OCI-M2 (cell line): Measurements from ENCODE around the gene BSCL2.
A peak's percentile ranks its signal among the peaks of the same experiment; 100 is the strongest.
"Not testable (repeated sequence)": the region's sequence is repeated elsewhere in the genome, so short reads cannot be mapped to it uniquely, and the experiment has no call there.

Experiments used
- DNase-seq: peaks from one replicate; lab custom pipeline; 2025; ENCODE audit not compliant: unreplicated experiment; lab: John Stamatoyannopoulos, UW

BSCL2 gene

DNA sequence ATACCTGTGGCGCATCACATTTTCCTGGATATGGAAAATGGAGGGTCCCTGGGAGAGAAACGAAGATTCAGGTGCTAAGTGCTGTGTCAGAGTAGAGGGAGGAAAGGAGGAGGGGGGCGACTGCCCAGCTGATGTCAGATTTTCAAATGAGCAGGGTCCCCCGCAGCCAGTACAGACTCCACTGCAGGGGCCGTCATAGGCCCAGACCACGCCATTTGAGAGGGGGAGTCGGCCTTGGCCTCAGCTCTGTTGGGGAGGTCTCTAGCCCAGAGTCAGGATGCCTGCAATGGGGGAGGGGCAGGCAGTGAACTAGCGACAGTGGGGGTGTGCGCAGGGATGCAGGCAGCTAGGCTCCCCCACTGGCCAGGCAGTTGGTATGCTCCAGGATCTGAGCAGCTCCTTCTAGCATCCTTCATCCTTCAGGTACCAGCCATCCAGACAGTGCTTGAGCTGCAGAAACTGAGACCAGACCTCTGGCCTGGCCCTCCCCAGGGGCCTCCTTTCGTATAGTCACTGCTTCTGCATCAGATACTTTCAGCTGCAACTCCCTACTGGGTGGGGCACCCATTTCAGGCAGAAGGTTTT lies at the start of gene BSCL2, which contains the start of gene GNG3:
Gene BSCL2, minus strand, starts transcription at position 148 of the 585 bp plus-strand sequence. CDS start 229 bp downstream, outside the sequence.
Gene GNG3, plus strand, starts transcription at position 400 of the 585 bp plus-strand sequence. CDS start 620 bp downstream, outside the sequence.
- no peak for DNase-seq

DNA sequence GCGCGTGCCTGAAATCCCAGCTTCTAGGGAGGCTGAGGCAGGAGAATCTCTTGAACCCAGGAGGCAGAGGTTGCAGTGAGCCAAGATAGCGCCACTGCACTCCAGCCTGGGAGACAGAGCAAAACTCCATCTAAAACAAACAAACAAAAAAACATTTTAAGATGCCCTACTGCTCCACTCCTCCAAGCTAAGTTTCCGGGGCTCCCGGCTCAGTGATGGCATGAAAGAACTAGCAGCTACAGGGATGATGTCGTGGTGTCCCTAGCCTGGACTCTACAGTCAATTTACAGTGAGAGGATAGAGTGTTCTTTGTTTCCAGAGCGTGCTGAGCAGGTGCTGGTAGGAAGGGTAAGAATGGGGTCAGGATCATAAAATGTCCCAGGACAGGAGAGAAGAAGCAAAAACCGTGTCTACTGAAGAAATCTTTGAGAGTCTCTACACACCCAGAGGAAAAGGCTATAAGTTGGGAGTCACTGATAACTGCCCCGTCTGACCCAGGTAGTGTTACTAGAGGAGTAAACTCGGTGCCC lies 47.9 kb upstream of the BSCL2 start:
- no peak for DNase-seq

DNA sequence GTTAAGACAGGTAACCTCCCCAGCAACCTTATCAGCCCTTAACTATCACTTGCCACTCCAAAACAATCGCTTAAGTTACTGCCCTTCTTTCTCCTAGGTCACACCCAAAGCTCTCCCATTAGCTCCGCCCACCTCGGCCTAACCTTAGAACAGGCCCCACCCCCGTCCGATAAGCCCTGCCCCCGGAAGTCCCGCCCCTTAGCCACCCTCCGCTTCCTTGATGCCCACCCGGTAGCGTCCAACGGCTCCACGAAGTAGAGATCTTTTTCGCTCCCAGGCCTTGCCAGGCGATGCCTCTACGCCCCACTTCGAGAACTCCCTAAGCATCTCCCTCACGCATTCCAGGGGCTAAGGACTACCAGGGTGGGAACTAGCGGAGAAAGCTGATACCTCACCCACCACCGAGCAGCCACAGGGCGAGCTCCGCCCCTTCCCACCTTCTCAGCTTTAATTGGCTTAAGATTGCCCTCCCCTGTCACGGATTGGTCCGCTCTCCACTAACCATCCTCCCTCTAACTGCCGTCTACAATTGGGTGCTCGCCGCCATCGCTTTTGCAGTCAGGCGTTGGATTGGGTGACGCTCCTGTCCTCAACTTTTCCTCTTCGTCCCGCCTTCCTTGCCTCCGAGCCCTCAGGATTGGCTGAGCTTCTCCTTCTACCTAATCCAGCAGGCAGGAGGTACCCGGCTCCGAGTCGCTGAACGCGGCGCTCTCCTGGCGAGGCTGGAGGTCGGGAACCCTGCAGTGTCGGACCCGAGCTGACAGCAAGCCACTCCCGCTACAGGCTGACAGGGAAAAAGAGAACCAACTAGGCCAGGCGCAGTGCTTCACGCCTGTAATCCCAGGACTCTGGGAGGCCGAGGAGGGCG lies 46.7 kb upstream of the BSCL2 start, which contains the start of gene ZBTB3:
Gene ZBTB3, minus strand, starts transcription at position 425 of the 868 bp plus-strand sequence. CDS start 496 bp downstream, outside the sequence.
- peak; percentile 91 for DNase-seq

- DNase-seq: no peak
Observed at GRCh38 chr11:62752994-62753735, 45.9 kb upstream of the BSCL2 start.

DNA sequence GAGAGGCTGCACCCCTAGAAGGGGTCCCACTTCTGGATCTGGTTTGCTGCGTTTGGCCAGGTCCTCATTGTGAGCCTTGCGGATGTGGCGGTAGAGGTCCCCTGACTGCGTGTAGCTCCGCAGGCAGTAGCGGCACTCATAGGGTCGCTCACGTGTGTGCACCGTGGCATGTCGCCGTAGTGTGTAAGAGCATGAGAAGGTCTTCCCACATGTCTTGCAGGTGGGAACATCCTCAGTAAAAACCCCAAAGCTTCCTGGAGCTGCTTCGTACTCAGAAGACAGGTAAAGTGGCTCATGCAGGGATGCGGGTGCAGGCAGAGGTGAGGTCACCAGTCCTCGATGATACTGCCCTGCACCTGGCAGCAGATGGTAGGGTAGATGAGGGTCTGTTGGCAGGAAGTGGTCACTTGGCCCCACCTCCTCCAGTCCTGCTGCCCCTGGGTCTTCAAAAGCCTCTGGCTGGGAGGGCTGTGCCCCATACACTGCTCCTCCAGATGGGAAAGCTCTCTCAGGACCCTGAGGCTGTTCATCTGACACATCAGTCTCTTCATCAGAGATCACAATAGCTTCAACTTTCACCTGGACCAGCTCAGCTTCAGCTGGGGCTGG lies 45.1 kb upstream of the BSCL2 start:
- DNase-seq: no peak

DNA sequence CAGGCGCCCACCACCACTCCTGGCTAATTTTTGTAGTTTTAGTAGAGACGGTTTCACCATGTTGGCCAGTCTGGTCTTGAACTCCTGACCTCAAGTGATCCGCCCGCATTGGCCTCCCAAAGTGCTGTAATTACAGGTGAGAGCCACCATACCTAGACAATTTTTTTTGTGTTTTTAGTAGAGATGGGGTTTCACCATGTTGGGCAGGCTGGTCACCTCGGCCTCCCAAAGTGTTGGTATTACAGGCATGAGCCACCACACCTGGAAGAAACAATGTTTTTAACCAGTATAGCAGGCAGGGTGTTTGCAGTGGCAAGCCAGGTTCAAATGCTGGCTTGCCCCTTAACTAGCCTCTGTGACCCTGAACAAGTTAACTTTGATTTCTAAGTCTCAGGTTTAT lies 42.7 kb upstream of the BSCL2 start:
- not testable (repeated sequence) for DNase-seq

DNA sequence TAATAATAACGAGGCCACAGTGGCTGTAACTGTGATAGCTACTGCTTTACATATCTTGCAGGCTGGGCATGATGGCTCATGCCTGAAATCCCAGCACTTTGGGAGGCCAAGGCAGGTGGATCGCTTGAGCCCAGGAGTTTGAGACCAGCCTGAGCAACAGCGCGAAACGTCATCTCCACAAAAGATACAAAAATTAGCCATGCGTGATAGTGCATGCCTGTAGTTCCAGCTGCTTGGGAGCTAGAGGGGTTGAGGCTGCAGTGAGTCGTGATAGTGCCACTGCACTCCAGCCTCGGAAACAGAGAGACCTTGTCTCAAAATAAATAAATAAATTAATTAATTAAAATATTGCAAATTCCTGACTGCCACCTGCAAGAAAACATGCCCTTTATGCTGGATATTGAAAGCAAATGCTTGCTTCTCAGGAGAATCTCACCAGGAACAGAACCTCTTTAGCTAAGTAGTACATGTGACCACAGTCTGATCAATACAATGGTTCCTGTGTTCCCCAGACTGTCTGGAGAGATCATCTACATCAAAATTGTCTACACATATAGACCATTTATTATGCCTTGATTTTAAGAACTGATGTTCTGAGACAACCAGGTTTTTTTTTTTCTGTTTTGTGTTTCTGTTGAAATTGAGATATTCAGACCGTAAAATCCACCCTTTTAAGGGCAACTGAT lies 40.4 kb upstream of the BSCL2 start:
- no peak for DNase-seq

GRCh38 chr11:62737196-62737595 lies 30.0 kb upstream of the BSCL2 start:
- DNase-seq: no peak

- DNase-seq: no peak
Observed at GRCh38 chr11:62732830-62733229, 25.6 kb upstream of the BSCL2 start.

DNA sequence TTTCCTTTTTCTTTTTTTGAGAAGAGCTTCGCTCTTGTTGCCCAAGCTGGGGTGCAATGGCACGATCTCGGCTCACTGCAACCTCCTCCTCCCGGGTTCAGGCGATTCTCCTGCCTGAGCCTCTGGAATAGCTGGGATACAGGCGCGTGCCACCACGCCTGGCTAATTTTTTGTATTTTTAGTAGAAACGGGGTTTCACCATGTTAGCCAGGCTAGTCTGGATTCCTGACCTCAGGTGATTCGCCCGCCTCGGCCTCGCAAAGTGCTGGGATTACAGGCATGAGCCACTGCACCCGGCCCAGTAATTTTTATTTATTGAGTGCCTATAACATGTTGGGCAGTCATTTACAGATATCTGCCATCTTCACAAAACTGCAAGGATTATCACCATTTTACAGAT lies 22.9 kb upstream of the BSCL2 start:
- not testable (repeated sequence) for DNase-seq

DNA sequence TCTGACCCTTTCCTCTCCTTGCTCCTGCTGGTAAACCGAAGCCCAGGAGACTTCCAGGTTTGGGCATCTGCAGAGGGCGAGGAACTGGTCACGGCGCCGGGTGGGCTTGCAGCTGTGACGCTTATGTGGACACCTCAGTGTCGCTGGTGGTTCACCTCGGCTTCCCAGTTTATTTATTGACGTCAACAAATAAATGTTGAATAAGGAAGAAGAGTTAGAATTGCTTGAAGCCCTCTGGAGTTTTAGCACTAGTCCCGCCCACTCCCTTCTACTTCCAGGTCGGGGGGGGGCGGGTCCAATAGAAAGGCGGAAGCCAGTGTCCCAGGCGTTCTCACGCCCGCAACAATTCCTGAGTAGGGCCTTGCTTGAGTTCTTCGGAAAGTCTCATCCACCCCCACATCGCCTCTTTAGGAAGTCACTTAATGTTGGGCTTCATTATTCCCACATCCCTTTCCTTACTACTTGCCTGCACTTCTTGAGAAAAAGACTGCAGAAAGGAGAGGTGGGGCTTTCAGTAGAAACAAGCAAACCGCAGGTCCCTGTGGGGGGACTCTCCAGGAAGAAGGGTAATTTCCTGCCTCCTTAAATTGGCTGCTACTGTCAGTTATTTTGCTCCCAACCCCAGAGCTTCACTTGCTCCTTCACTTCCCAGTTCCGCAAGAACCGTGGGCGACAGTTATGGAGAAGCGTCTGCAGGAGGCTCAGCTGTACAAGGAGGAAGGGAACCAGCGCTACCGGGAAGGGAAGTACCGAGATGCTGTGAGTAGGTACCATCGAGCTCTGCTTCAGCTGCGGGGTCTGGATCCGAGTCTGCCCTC lies 21.2 kb upstream of the BSCL2 start, which contains the start of gene TTC9C:
Gene TTC9C, plus strand, starts transcription at position 316 of the 818 bp plus-strand sequence. Its CDS starts 363 bp downstream, at position 679.
- DNase-seq: no peak

- peak; percentile 73 for DNase-seq
Observed at GRCh38 chr11:62727872-62728170, 20.6 kb upstream of the BSCL2 start.

DNA sequence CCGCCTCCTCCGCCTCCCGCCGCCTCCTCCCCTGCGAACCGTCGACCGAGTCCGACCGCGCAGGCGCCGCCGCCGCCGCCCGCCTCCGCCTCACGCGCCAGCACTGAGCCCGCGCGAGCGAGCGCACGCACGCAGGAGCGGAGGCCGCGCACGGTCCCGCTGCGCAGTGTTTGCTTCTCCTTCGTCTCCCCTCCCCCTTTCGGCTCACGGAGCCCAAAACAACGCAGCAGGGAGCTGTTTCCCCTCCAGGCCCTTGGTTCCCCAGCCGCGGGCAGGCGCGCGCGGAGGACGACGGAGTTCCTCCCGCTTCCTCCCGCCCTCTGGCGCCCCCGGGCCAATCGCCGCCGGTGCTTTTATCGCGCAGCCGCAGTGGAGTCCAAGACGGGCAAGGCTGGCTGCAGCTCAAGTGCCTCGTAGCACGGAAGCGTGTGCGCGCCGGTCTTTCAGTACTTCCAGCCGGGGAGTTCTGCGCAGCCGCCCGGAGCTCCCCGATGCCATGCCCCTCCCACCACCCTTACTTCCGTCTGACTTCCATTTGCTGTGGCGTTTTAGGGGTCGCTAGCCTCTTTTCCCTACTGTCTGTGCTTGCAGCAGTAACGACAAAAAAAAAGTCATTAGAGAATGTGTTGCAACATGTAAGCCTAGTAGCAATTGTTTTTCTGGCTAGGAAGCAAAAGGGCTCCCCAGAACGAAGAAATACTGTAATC lies 20.1 kb upstream of the BSCL2 start, which contains the start of gene HNRNPUL2:
Gene HNRNPUL2, minus strand, starts transcription at position 293 of the 707 bp plus-strand sequence. CDS start 301 bp downstream, outside the sequence.
- DNase-seq: peak; percentile 81

- DNase-seq: no peak
Observed at GRCh38 chr11:62726915-62727164, 19.6 kb upstream of the BSCL2 start.

DNA sequence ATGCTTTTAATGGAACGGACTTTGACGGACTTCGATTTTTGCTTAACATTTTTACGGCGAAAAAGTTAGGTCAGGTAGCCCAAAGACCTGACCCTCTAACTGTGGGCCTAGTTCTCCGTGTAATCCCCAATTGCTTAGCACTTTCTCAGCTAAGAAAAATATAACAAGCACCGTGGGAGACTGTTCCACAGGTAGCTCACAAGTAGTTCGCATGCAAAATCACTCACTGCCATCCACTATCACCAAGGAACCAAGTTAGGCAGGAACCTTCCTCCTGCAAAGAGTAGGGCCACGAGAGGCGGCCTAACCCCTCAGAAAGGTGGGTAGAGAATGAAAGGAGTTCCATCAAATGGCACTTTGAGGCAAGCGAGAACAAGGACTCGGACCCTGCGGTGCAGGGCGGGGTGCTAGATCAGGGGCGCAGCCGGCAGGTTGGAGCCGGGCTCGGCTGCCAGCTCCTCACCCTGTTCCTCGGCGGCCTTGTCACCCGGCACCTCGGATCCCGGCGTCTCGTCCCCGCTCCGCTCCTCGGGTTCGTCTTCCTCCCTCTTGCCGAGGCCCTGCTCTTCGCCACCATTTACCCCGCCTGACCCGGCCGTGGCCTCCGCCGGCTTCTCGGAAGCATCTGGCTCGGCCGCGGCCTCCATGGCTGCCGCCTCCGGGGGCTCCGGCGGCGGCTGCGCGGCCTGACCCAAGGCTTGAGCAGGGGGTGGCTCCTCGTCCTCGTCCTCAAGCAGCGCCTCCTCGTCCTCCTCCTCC lies 19.1 kb upstream of the BSCL2 start:
- DNase-seq: no peak

GRCh38 chr11:62725646-62726045 lies 18.4 kb upstream of the BSCL2 start:
- DNase-seq: no peak

DNA sequence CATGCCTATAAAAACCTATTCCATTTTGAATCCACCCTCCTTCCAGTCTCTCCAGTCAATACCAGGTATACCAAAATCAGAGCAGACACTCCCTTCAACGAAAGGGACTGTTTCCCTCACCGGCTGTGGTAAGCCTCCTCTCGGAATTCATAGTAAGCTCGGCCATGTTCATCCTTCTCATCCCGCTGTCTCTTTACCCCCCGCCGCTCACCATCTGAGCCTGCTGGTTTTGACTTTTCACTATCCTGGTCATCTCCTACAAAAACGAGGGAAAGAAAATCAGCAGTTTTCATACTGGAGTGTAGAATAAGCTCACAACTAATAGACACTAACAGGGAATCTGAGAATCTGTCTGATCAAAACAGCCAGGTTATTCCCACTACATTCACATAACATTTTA lies 16.9 kb upstream of the BSCL2 start:
- no peak for DNase-seq

DNA sequence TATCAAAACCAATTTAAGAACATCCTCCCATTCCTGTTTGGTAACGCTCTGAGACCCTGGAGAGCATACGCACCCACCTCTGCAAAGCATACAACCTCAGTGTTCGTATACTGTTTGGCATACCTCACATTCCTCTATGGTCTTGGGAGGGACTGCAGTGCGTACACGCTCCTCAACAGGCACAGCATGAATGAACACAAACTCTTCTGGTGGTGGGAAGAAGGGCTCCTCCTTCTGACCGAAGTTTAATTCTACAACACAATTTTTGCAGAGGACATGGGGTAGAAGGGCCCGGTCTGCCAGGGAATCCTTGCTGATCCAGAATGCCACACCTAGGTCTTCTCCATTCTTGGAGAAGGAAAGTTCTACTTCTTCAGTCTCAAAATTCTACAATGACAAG lies 14.8 kb upstream of the BSCL2 start:
- no peak for DNase-seq
